ENCODE measurements around the gene PEX10. TPM values are rescaled to one million over a fixed set of nuclear protein-coding genes. Genes with fewer than 3 reads are reported as not detected.

PEX10 gene
- total and polyA plus RNA-seq, 2 of the 8 experiments (the other 6 are each of a cell fraction or from before 2014, with no cell fraction given), result 24.3 to 26.9 TPM

GRCh38 chr1:2355373-2356261 is 56.7 kb downstream of the PEX10 start:
- Histone ChIP-seq H3K4me1 (replicated peaks in 1 of 4; ENCODE audit: control insufficient read depth in 3 of 4, insufficient read depth in 4 of 4, low read length in 3 of 4) (no peaks in the 10 kb centered on the region; a peak in 1 of 7 replicates), H3K9ac (replicated peaks in 1 of 4; ENCODE audit: extremely low read depth in 1 of 4, low read depth in 3 of 4, low read length in 3 of 4) (0 out of 7 replicates have a peak overlapping the region, but pooled peaks of 1 of the 4 experiments have one; percentile 22), H3K4ac (replicated peaks; ENCODE audit: insufficient read length, low read depth, low read length) (no peak overlapping the region), H2AK5ac (ENCODE audit: low read depth, low read length) (no peak overlapping the region), H2BK20ac (ENCODE audit: low read length) (no peak overlapping the region), H4K91ac (replicated peaks; ENCODE audit: insufficient read length, low read length) (no peak overlapping the region), H3K27me3 (replicated peaks in 1 of 4; ENCODE audit: control insufficient read depth in 3 of 4, extremely low read depth in 1 of 4, insufficient read depth in 3 of 4, low read length in 3 of 4) (no peaks in the 10 kb centered on the region), H3K4me3 (ENCODE audit: extremely low read depth in 1 of 4, insufficient read depth in 2 of 4, low read depth in 3 of 4, low read length in 4 of 4) (no peak overlapping the region), H3K4me2 (ENCODE audit: insufficient read depth in 1 of 2, low read depth in 2 of 2, low read length in 2 of 2) (no peak overlapping the region), H3K56ac (replicated peaks; ENCODE audit: insufficient read length, low read depth, low read length) (no peak overlapping the region), H4K8ac (ENCODE audit: extremely low read depth, insufficient read depth, low read length) (peak overlapping the region; percentile 2), H3K9me3 (ENCODE audit: insufficient read depth in 2 of 2, low read depth in 1 of 2, low read length in 1 of 2) (no peaks in the 10 kb centered on the region), H3K79me2 (ENCODE audit: control insufficient read depth in 1 of 2, insufficient read depth in 2 of 2, low read length in 2 of 2) (no peaks in the 10 kb centered on the region), H3K18ac (ENCODE audit: extremely low read depth, low read length) (no peak overlapping the region), H2BK15ac (ENCODE audit: low read length) (no peak overlapping the region), H3K23me2 (ENCODE audit: low read depth, low read length) (no peaks in the 10 kb centered on the region), H2BK5ac (ENCODE audit: low read depth, low read length) (no peak overlapping the region), H2AFZ (ENCODE audit: low read length) (no peak overlapping the region), H3K79me1 (ENCODE audit: low read depth, low read length) (no peaks in the 10 kb centered on the region), H3K27ac (ENCODE audit: low read depth, low read length) (no peak overlapping the region), H3K36me3 (ENCODE audit: control insufficient read depth in 2 of 4, insufficient read depth in 4 of 4, low read length in 3 of 4) (no peaks in the 10 kb centered on the region), H2BK120ac (replicated peaks; ENCODE audit: low read depth, low read length) (no peak overlapping the region), H3K14ac (ENCODE audit: insufficient read length) (no peak overlapping the region), H2BK12ac (ENCODE audit: low read depth, low read length) (no peak overlapping the region), H4K5ac (ENCODE audit: insufficient read length, low read depth, low read length) (no peak overlapping the region), H3K23ac (ENCODE audit: insufficient read length) (no peak overlapping the region), H4K20me1 (replicated peaks in 1 of 2; ENCODE audit: control insufficient read depth in 1 of 2, insufficient read depth in 2 of 2, low read length in 2 of 2) (no peaks in the 10 kb centered on the region)
- DNase-seq (ENCODE audit: low read depth in 1 of 2, low spot score in 2 of 2), result no peak
- FAIRE-seq, result no peak
- POLR2A ChIA-PET (ENCODE audit: partially characterized antibody), result interaction anchor here (0.8 kb wide), 1 partner anchor 23 kb away, joined by 3 read pairs; no protein-coding TSS in a partner anchor
- WGBS, 2 experiments (ENCODE audit: extremely low coverage in 1 of 2, insufficient coverage in 1 of 2, insufficient read length in 1 of 2, insufficient replicate concordance in 2 of 2, low coverage in 1 of 2, low lambda C conversion rate in 2 of 2, missing lambda C conversion rate in 1 of 2), result 90% methylated on average over 16 of the region's 28 CpGs; no CpG with 5 or more reads in 1 of the 2 experiments
- CTCF ChIA-PET (ENCODE audit: partially characterized antibody), result interaction anchor here (1.0 kb wide), 1 partner anchor 1110 kb away, joined by 3 read pairs; no protein-coding TSS in a partner anchor
- TF ChIP-seq RBBP5 (IDR thresholded peaks at IDR 0.05; ENCODE audit: borderline replicate concordance, low read depth, low read length) (no peak), JUND (IDR thresholded peaks at IDR 0.05; ENCODE audit: low read length) (no peak), MAFK (IDR thresholded peaks at IDR 0.05; ENCODE audit: low read depth, low read length) (no peak), EGR1 (IDR thresholded peaks at IDR 0.05; ENCODE audit: borderline replicate concordance, low read depth, low read length) (no peak), RFX5 (IDR thresholded peaks at IDR 0.05; ENCODE audit: borderline replicate concordance, low read depth, low read length) (no peak), JUN (IDR thresholded peaks at IDR 0.05; ENCODE audit: low read depth, low read length) (no peak), USF2 (IDR thresholded peaks at IDR 0.05; ENCODE audit: low read length) (no peak), CTBP2 (IDR thresholded peaks at IDR 0.05; ENCODE audit: borderline replicate concordance, insufficient read depth, insufficient read length, low read length) (no peak), NANOG (IDR thresholded peaks at IDR 0.05; ENCODE audit: insufficient read depth, low read depth, low read length, poor library complexity, severe bottlenecking) (no peak), HDAC6 (IDR thresholded peaks at IDR 0.05; ENCODE audit: low read depth, low read length) (no peak), SP2 (IDR thresholded peaks at IDR 0.05; ENCODE audit: low read length) (no peak)

All from H1 (cell line).